HepG2 (cell line): ENCODE measurements around the gene STK40. TPM values are rescaled to one million over a fixed set of nuclear protein-coding genes. Genes with fewer than 3 reads are reported as not detected.

Experiments used
- CAMTA2 ChIP-seq: sonication (generic); formaldehyde crosslinking; IDR thresholded peaks from 2 replicates; pipeline ENCODE4 v1.4.0; 2020; ENCODE audit warnings: mild to moderate bottlenecking, missing genetic modification reagents, borderline replicate concordance
- DMAP1 ChIP-seq: IDR thresholded peaks from 2 replicates; pipeline ENCODE4 v1.6.1; 2016
- DMTF1 ChIP-seq: sonication (generic); formaldehyde crosslinking; IDR thresholded peaks from 2 replicates; pipeline ENCODE4 v1.4.0; 2020; ENCODE audit warnings: mild to moderate bottlenecking, missing genetic modification reagents
- GATAD2A ChIP-seq: IDR thresholded peaks from 2 replicates; pipeline ENCODE4 v1.6.1; 2016
- LRRFIP1 ChIP-seq: sonication (generic); formaldehyde crosslinking; conservative IDR thresholded peaks from 2 replicates; pipeline ENCODE4 v1.4.0; 2020; ENCODE audit warnings: missing genetic modification reagents
- ONECUT2 ChIP-seq: sonication (generic); formaldehyde crosslinking; IDR thresholded peaks from 2 replicates; pipeline ENCODE4 v1.4.0; 2020; ENCODE audit warnings: missing genetic modification reagents
- POLR2G ChIP-seq: fragments of 200-400 bp; formaldehyde crosslinking; IDR thresholded peaks from 2 replicates; pipeline ENCODE4 v1.6.1; 2018; ENCODE audit warnings: mild to moderate bottlenecking, low read depth, low read length, moderate library complexity
- REST ChIP-seq, 2 experiments: IDR thresholded peaks; 2 replicates each; pipeline ENCODE4 v1.6.1; 2011 to 2012; ENCODE audit warnings: low read length in 2 of 2, borderline replicate concordance in 1 of 2, low read depth in 1 of 2, mild to moderate bottlenecking in 1 of 2, moderate library complexity in 1 of 2
- WIZ ChIP-seq: sonication (generic); formaldehyde crosslinking; IDR thresholded peaks from 2 replicates; pipeline ENCODE4 v1.5.1; 2020; ENCODE audit warnings: mild to moderate bottlenecking, missing genetic modification reagents
- ZNF317 ChIP-seq: sonication (generic); formaldehyde crosslinking; IDR thresholded peaks from 2 replicates; pipeline ENCODE4 v1.5.0; 2020; ENCODE audit warnings: mild to moderate bottlenecking, missing genetic modification reagents
- ZNF512B ChIP-seq: sonication (generic); formaldehyde crosslinking; IDR thresholded peaks from 2 replicates; pipeline ENCODE4 v1.5.1; 2020; ENCODE audit warnings: missing genetic modification reagents, mild to moderate bottlenecking, borderline replicate concordance
- ZNF556 ChIP-seq: sonication (generic); formaldehyde crosslinking; IDR thresholded peaks from 2 replicates; pipeline ENCODE4 v1.4.0; 2020; ENCODE audit warnings: mild to moderate bottlenecking, missing genetic modification reagents, borderline replicate concordance
- ZNF761 ChIP-seq: sonication (generic); formaldehyde crosslinking; conservative IDR thresholded peaks from 2 replicates; pipeline ENCODE4 v1.4.0; 2020; ENCODE audit warnings: mild to moderate bottlenecking, missing genetic modification reagents
- ZNF781 ChIP-seq: sonication (generic); formaldehyde crosslinking; IDR thresholded peaks from 2 replicates; pipeline ENCODE4 v1.5.1; 2020; ENCODE audit warnings: borderline replicate concordance, mild to moderate bottlenecking, missing genetic modification reagents; ENCODE audit errors: not compliant biosample characterization
- polyA plus RNA-seq, 8 experiments: library from polyadenylated mRNA; depleted of rRNA in 3 of 8; stranded (reverse) in 7 of 8; unstranded in 1 of 8; fragments of >200 nt; fragmentation: Illumina TruSeq in 4 of 8; extraction: Trizol in 4 of 8; gene quantifications; 2 replicates each; pipeline versions ENCODE4 v1.2.1 to v1.2.3, GENCODE V29; 2011 to 2016; ENCODE audit warnings: low read depth in 4 of 8, missing spikeins in 1 of 8, mixed read lengths in 1 of 8; ENCODE audit not compliant: insufficient read depth in 1 of 8
- total RNA-seq, 5 experiments: library from RNA; depleted of rRNA; stranded (reverse); fragments of >200 nt; fragmentation: Illumina TruSeq; extraction: Trizol; gene quantifications; 2 replicates each; pipeline ENCODE4 v1.2.3, GENCODE V29; 2016; ENCODE audit warnings: low read depth in 1 of 5
- TF ChIP-seq, protein P1 (sequence below): sonication (generic); formaldehyde crosslinking; IDR thresholded peaks from 2 replicates; pipeline ENCODE4 v1.4.0; 2020; ENCODE audit warnings: missing genetic modification reagents

The STK40 gene
- total and polyA plus RNA-seq, 2 of the 13 experiments (the other 11 are each of a cell fraction or from before 2014, with no cell fraction given): 33.8 to 35.1 TPM

- peak; percentile 96 for TF ChIP-seq DMAP1 (CRISPR knock-in tag)
- no peak for TF ChIP-seq LRRFIP1 (CRISPR knock-in tag)
- no peak for TF ChIP-seq WIZ (CRISPR knock-in tag)
- no peak; the same call in 1 of the 2 replicates for TF ChIP-seq ZNF556
- TF ChIP-seq CAMTA2: no peak
- TF ChIP-seq ZNF761 (CRISPR knock-in tag): 0 out of 2 replicates have a peak, but pooled peaks have one; percentile 59
- peak in 1 of 2 experiments; percentile 6; a peak in 1 of 4 replicates for TF ChIP-seq REST (IDR thresholded peaks at IDR 0.05; ENCODE audit: borderline replicate concordance in 1 of 2, low read depth in 1 of 2, low read length in 2 of 2)
- TF ChIP-seq ZNF512B: no peak
- TF ChIP-seq ZNF317 (CRISPR knock-in tag): no peak
- peak; percentile 90 for TF ChIP-seq ZNF781 (CRISPR knock-in tag)
- TF ChIP-seq, protein P1, sequence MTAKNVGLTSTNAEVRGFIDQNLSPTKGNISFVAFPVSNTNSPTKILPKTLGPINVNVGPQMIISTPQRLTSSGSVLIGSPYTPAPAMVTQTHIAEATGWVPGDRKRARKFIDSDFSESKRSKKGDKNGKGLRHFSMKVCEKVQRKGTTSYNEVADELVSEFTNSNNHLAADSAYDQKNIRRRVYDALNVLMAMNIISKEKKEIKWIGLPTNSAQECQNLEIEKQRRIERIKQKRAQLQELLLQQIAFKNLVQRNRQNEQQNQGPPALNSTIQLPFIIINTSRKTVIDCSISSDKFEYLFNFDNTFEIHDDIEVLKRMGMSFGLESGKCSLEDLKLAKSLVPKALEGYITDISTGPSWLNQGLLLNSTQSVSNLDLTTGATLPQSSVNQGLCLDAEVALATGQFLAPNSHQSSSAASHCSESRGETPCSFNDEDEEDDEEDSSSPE: no peak
- peak; percentile 98 for TF ChIP-seq POLR2G
- TF ChIP-seq GATAD2A: peak; percentile 73; the same call in 1 of the 2 replicates
- no peak for TF ChIP-seq ONECUT2 (CRISPR knock-in tag)
- TF ChIP-seq DMTF1: no peak
Measured at GRCh38 chr1:36386265-36387140, 779 bp upstream of the STK40 start (continued).
